ENCODE data around the gene PCDH7.

Gene PCDH7, protein sequence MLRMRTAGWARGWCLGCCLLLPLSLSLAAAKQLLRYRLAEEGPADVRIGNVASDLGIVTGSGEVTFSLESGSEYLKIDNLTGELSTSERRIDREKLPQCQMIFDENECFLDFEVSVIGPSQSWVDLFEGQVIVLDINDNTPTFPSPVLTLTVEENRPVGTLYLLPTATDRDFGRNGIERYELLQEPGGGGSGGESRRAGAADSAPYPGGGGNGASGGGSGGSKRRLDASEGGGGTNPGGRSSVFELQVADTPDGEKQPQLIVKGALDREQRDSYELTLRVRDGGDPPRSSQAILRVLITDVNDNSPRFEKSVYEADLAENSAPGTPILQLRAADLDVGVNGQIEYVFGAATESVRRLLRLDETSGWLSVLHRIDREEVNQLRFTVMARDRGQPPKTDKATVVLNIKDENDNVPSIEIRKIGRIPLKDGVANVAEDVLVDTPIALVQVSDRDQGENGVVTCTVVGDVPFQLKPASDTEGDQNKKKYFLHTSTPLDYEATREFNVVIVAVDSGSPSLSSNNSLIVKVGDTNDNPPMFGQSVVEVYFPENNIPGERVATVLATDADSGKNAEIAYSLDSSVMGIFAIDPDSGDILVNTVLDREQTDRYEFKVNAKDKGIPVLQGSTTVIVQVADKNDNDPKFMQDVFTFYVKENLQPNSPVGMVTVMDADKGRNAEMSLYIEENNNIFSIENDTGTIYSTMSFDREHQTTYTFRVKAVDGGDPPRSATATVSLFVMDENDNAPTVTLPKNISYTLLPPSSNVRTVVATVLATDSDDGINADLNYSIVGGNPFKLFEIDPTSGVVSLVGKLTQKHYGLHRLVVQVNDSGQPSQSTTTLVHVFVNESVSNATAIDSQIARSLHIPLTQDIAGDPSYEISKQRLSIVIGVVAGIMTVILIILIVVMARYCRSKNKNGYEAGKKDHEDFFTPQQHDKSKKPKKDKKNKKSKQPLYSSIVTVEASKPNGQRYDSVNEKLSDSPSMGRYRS (N-terminal part only)

DNA sequence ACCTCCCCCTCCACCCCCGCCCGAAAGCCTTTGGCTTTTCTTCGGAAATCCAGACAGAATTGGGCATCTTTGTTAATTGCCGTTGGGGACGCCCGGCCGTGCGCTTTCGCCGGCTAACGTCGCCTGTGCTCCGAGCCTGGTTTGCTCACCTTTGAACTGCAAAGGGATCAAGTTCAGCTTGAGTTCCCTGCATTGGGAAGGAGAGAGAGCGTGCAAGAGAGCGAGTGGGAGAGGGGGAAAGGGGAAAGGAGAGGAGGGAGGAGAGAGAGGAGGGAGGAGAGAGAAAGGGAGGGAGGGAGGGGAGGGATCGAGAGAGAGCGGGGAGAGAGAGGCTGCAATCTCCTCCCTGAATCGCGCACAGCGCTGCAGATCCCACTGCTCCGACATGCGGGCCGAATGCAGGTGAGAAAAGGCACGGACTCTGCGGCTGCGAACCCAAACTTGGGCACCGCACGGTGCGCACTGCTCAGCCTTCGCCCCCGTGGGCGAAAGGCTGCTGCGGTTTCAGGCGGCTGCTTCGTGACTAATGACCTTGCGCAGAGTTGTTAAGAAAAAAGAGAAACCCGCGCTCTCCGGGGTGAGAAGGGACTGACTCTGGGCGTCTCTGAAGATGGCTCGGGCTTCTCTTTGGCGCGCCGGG, at the start of gene PCDH7:
TSS of gene PCDH7 (plus strand) at position 349 of the 640 bp plus-strand sequence. CDS start 1,054 bp downstream, outside the sequence.
- DNase-seq (ENCODE audit: low read depth): no peak

DNA sequence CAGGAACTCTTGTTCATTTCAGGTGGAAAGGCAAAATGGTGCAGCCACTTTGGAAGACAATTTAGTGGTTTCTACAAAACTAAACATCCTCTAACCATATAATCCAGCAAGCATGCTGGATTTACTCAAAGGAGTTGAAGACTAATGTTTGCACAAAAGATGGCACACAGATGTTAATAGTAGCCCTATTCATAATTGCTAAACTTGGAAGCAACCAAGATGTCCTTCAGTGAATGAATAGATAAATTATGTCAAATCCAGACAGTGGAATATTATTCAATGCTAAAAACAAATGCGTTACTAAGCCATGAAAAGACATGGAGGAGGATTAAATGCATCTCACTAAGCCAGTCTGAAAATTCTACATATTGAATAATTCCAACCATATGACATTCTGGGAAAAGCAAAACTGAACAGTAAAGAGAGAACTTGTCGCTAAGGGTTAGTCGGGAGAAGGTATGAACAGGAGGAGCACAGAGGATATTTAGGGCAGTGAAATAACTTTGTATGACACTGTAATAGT, 48.2 kb upstream of the PCDH7 start:
- no peak for DNase-seq (ENCODE audit: low read depth)

DNA sequence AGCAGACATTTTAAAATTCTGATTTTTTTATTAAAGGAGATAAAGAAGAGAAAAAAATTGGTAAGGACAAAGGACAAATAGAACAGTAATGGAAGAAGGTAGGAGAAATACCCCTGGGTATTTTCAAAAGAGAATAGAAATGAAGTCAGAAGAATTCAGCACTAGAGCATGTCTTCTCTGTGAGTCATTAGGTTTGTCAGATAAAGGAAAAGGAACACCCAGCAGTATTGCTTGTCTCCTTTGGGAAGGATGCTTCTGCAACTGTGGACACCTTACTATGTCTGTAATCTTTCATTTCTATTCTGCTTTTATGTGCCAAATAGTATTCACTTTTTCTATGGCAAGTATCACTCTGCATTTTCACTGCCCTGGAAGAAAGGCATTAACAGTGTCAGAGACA, 24.0 kb upstream of the PCDH7 start:
- DNase-seq (ENCODE audit: low read depth): no peak

DNA sequence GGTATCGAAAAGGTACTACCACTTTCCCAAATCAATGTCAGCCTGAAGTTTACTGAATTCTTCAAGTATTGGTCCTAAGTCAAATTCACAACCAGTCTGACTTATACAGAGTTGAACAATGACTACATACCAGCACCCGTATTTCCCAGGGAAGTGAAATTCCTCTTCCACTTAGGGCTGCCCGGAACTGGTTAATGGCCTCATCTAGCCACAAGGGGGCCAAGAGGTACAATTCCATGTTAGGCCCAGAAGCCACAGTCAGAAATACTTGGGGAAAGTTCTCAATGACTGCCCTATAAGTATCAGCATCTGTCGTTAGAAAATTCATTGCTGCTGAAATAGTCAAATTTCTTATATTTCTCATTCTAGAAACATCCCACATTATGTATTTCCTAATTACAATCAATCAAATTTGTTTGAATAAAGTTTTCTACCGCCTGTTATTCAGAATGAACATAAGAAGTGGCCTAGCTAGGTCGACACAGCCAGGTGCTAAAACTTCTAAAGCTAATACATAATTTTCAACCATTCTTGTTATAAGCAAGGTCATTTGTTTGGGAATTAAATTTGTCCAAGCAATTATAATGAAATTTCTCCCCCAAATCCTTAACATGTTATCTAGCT, 5.6 kb upstream of the PCDH7 start:
- no peak for DNase-seq (ENCODE audit: low read depth)

DNA sequence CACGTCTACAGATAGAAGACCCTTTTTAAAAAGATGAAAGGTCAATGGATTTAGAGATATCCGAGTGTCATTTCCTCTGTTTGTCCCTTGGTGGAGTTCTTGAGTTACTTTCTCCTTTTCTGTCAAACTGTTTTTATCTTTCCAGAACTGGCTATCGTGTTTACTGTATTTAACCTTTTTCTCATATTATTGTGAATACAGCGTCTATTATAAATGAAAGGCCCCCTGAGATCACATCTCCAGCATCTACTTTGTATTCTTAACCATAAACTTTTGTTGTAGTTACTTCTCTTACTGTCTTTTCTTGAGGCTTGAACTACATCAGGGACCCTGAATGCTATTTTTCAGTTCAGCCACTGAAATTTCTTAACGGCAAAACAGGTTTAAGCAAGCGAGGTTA, 4.0 kb upstream of the PCDH7 start:
- DNase-seq (ENCODE audit: low read depth): no peak

DNA sequence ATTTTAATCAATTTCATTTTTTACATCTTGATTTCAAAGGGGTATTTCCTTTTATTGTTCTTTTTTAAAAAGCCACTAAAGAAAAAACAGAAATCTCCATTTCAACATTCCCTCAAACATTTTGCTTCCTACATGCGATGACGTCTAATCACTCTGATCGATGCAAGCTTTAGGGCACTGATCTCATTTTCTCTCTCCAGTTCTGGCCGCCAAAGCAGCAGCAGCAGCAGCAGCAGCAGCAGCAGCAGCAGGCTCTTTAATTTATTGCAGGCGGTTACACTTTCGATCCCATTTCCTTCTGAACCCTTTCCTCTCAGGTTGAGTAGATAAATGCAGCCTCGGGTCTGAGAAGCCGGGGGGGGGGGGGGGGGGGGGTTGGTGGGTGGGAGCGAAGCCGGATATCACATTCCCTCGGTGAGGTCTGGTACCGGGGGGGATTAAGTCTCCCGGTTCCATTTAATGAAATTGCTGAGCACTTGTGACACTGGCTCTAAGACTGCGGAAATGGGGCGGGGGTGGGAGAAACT, 3.4 kb upstream of the PCDH7 start:
- no peak for DNase-seq (ENCODE audit: low read depth)

DNA sequence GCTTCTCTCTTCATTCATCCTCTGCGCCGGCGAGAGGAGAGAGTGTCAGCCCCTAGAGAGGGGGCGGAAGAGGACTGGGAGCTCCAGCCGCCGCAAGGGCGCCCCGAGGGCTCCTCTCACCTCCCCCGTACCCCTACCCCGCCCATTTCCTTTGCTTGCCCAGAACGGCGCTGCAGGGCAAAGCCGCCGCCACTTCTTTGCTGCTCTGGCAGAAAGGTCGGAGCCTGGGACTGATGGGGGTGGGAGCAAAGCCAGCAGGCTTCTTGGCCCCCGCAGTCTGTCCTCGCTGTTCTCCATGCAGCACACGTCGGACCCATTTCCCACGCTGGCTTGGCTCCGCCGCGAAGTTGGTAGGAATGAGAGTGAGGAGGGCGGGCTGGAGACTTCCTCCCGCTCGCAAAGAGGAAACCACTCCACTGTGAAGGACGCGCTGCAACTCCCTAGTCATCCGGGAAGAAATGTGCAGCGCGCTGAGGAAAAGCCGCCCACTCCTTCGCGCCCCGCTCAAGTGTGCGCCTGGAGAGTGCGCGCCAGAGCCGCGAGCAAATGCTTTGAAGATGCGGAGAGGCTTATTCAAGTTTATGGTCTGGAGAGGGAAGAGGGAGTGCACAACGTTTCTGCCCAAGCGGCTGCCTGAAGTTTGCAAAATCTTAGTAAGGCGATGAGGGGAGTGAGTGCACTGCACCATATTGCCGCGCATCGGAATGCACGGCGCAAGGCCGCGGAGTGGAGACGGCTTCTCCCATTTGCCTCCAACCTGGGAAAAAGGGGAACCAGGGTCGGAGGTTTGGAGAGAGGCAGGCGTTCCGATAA, 2.8 kb upstream of the PCDH7 start:
- DNase-seq (ENCODE audit: low read depth): no peak

DNA sequence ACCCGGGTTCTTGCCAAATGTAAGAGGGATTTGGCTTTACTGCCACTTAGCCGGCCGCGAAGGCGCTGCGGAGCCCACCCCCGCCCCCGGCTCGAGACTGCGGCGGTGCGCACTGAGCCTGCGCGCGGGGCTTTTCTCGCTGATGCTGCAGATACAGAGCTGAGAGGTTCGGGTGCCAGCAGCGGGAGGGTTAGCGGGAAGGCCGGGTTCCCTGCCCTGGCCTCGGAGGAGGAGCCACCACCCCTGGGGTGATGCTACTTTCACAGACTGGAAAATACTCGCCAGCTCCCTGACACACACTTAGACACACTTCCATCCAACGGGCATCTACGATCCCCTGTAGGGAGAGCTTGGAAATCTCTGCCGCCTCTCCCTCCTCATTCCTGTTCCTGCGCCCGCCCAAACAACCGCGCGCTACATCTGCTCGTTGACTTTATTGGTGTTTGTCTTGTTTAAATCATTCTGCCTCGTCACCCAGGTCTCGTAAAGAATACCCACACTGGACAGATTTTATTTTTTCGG, 2.1 kb upstream of the PCDH7 start:
- DNase-seq (ENCODE audit: low read depth): no peak

DNA sequence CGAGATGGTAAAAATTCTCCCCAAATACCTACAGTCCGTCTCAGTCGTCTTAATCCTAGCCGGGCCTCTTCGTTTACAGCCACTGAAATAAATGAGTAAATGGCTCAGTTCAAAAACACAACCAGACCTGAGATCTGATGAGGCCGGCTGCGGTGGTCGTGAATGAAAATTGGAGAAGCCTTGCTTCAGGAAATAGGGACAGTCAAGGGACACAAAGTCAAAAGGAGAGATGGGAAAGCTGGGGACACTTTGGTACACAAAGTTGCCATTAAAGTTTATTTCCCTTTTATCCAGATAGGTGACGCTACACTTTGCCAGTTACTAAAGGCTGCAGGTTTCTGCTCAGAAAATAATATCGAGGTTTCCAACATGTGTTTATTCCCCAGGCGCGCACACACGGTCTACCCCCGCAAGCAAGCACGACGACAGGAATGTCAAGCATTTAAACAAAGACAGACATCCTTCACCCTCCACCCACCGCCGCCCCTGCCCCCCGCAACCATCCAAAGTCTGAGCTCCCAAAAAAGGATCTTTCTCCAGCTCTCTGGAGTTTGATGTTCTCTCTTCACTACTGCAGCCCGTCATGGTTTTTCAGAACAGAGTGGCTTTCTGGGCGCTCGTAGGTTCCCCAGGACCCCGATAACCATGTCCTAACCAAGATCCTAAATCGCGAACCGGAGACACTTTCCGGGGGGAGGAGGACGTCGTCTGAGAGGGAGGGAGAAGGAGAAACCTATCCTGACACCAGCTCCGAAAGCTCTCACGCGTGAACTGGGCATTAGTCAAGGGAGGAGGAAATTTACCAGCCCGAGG, 1.3 kb upstream of the PCDH7 start:
- no peak for DNase-seq (ENCODE audit: low read depth)

DNA sequence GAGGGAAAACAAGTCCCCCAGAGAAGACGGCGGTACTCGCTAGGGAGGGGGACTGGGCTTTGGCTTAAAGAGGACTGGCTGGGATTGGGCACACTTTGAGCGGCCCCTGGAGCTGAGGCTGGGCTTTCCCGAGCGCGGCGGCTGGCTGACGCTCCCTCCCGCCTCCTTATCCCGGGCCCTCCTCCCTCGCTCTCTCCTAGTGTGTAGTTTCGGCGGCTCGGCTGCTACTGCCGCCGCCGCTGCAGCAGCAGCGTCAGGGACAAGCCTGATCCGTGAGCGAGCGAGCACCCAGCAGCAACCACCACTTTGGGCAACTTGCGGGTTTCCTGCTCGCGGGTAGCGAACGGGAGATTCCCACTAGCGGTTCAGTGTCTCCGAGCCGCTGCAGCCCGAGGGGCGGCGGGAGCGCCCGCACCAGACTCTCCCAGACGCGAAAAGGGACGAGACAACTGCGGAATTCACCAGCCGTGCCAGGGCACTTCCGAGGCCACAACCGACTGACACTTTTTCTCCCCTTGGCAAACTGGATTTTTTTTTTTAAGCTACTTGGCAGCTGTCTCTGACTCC, 632 bp upstream of the PCDH7 start:
- DNase-seq (ENCODE audit: low read depth): no peak

DNA sequence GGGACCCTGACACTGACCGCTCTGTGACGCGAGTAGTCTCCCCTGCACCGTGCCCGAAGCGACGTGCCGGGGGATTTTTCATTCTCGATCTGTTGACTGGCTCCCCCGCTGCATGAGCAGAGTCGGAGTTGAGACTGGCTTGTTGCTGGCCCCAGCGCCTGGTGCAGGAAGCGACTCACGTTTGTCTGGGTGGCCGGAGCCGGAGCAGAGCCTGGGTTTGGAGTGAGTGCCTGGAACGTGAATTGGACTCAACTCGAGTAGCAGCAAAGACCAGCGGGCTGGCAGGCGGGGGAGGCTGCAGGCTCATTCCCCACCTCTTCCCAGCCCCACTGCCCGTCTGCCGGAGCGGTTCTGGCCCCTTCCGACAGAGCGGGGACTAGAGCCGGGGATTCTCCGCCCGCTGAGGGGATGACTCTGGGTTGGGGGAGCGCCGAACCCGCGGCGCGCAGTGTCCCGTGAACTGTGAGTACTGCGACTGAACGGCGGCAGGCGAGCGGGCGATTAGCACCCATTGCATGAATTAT, 554 bp downstream of the PCDH7 start:
- no peak for DNase-seq (ENCODE audit: low read depth)

DNA sequence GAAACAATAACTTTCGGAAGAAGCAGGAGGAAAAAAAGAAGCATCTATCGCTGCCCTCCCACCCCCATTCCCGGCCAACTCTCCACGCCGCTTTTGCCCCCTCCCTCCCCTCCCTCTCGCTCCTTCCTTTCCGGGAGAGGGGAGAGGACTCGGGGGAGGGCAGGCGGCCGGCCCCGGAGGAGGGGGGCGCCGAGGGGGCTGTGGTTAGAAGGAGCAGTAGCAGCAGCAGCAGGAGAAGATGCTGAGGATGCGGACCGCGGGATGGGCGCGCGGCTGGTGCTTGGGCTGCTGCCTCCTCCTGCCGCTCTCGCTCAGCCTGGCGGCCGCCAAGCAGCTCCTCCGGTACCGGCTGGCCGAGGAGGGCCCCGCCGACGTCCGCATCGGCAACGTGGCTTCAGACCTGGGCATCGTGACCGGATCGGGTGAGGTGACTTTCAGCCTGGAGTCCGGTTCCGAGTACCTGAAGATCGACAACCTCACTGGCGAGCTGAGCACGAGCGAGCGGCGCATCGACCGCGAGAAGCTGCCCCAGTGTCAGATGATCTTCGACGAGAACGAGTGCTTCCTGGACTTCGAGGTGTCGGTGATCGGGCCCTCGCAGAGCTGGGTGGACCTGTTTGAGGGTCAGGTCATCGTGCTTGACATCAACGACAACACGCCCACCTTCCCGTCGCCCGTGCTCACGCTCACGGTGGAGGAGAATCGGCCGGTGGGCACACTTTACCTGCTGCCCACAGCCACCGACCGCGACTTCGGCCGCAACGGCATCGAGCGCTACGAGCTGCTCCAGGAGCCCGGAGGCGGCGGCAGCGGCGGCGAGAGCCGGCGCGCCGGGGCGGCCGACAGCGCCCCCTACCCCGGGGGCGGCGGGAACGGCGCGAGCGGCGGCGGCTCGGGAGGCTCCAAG, 1.3 kb downstream of the PCDH7 start:
- no peak for DNase-seq (ENCODE audit: low read depth)

DNA sequence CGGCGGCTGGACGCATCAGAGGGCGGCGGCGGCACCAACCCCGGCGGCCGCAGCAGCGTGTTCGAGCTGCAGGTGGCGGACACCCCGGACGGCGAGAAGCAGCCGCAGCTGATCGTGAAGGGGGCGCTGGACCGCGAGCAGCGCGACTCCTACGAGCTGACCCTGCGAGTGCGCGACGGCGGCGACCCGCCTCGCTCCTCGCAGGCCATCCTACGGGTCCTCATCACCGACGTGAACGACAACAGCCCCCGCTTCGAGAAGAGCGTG, 1.9 kb downstream of the PCDH7 start:
- no peak for DNase-seq (ENCODE audit: low read depth)

DNA sequence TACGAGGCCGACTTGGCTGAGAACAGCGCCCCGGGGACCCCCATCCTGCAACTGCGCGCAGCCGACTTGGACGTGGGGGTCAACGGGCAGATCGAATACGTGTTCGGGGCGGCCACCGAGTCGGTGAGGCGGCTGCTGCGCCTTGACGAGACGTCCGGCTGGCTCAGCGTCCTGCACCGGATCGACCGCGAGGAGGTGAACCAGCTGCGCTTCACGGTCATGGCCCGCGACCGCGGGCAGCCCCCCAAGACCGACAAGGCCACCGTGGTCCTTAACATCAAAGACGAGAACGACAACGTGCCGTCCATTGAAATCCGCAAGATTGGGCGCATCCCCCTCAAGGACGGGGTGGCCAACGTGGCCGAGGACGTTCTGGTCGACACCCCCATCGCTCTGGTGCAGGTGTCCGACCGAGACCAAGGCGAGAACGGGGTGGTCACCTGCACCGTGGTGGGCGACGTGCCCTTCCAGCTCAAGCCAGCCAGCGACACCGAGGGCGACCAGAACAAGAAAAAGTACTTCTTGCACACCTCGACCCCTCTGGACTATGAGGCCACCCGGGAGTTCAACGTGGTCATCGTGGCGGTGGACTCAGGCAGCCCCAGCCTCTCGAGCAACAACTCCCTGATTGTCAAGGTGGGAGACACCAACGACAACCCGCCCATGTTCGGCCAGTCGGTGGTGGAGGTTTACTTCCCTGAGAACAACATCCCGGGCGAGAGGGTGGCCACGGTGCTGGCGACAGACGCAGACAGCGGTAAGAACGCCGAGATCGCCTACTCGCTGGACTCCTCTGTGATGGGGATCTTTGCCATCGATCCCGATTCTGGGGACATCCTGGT, 2.4 kb downstream of the PCDH7 start:
- no peak for DNase-seq (ENCODE audit: low read depth)

DNA sequence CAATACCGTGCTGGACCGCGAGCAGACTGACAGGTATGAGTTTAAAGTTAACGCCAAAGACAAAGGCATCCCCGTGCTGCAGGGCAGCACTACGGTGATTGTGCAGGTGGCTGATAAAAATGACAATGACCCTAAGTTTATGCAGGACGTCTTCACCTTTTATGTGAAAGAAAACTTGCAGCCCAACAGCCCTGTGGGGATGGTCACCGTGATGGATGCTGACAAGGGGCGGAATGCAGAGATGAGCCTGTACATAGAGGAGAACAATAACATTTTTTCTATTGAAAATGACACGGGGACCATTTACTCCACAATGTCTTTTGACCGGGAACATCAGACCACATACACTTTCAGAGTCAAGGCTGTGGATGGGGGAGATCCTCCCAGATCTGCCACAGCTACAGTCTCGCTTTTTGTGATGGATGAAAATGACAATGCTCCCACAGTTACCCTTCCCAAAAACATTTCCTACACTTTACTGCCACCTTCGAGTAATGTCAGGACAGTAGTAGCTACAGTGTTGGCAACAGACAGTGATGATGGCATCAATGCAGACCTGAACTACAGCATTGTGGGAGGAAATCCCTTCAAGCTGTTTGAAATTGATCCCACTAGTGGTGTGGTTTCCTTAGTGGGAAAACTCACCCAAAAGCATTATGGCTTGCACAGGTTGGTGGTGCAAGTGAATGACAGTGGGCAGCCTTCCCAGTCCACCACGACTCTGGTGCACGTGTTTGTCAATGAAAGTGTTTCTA, 3.2 kb downstream of the PCDH7 start:
- no peak for DNase-seq (ENCODE audit: low read depth)

DNA sequence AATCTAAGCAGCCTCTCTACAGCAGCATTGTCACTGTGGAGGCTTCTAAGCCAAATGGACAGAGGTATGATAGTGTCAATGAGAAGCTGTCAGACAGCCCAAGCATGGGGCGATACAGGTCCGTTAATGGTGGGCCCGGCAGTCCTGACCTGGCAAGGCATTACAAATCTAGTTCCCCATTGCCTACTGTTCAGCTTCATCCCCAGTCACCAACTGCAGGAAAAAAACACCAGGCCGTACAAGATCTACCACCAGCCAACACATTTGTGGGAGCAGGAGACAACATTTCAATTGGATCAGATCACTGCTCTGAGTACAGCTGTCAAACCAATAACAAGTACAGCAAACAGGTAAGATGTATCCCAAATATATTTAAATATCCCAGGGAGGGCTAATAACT, 4.1 kb downstream of the PCDH7 start:
- no peak for DNase-seq (ENCODE audit: low read depth)
